DND-41 (cell line): ENCODE results near the gene PC.

Experiments used
- EZH2 ChIP-seq: IDR thresholded peaks from 3 replicates; pipeline ENCODE4 v1.6.1; 2012; ENCODE audit warnings: borderline replicate concordance, low read depth, mild to moderate bottlenecking, moderate library complexity, low read length, inconsistent platforms; ENCODE audit not compliant: severe bottlenecking
- TF ChIP-seq, protein P1 (sequence below): IDR thresholded peaks from 2 replicates; pipeline ENCODE4 v1.5.1; 2012; ENCODE audit warnings: borderline replicate concordance, low read length, moderate library complexity, mild to moderate bottlenecking; ENCODE audit not compliant: poor library complexity, severe bottlenecking; ENCODE audit errors: extremely low read depth

DNA sequence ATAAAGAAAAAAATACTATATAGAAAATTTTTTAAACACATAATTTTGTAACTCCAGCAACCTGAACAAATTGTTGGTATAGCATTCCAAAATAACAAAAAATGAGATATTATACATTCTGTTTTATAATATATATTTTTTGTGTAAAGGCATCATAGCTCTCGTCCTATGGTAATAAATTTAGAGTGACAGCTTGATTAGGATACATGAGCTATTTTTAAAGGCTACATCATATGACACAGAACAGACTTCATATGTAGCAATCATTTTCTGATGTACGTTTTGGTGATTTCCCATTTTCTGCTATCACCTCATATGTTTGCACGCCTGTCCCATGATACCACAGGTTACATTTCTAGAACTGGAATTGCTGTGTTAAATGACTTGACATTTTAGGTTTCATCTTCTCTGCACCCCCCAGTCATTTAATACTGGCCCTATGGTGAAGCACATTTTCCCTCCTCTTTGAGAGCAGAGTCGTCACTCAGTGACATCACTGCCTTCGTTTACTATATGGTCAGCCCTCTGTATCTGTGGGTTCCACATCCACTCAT, 19.5 kb downstream of the PC start:
- TF ChIP-seq, protein P1, sequence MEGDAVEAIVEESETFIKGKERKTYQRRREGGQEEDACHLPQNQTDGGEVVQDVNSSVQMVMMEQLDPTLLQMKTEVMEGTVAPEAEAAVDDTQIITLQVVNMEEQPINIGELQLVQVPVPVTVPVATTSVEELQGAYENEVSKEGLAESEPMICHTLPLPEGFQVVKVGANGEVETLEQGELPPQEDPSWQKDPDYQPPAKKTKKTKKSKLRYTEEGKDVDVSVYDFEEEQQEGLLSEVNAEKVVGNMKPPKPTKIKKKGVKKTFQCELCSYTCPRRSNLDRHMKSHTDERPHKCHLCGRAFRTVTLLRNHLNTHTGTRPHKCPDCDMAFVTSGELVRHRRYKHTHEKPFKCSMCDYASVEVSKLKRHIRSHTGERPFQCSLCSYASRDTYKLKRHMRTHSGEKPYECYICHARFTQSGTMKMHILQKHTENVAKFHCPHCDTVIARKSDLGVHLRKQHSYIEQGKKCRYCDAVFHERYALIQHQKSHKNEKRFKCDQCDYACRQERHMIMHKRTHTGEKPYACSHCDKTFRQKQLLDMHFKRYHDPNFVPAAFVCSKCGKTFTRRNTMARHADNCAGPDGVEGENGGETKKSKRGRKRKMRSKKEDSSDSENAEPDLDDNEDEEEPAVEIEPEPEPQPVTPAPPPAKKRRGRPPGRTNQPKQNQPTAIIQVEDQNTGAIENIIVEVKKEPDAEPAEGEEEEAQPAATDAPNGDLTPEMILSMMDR: no peak
- no peak for TF ChIP-seq EZH2
